ENCODE data around the gene EDC4.
A peak's percentile ranks its signal among the peaks of the same experiment; 100 is the strongest.
"Not testable (repeated sequence)": the region's sequence is repeated elsewhere in the genome, so short reads cannot be mapped to it uniquely, and the experiment has no call there.

Gene EDC4

DNA sequence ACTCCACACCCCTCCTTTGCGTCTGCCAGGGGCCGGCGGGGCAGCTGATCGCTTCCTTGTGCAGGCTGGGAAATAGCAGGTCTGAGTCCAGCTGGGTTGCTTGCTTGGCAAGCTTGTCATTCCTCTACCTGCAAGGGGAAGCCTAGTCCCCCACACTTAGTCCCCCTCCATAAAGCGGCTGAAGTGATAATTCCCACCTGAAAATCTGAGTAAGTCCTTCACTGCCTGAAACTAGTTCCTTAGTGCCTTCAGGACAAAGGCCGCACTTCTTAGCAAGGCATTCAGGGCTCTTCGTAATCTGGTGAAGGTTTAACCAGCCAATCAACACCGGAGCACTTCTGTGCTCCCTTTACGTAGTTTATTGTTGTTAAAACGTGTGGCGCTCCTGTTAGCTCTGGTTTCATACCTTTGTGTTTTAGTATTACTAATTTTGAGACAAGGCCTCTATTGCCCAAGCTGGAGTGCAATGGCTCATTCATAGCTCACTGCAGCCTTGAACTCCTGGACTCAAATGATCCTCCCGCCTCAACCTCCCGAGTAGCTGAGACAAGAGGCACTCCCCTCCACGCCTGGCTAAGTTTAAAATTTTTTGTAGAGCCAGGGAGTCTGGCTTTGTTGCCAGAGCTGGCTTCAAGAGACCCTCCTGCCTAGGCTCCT lies 21.0 kb downstream of the EDC4 start:
- DNase-seq (ENCODE audit: low read depth in 2 of 3, low spot score in 1 of 3) = no peak

DNA sequence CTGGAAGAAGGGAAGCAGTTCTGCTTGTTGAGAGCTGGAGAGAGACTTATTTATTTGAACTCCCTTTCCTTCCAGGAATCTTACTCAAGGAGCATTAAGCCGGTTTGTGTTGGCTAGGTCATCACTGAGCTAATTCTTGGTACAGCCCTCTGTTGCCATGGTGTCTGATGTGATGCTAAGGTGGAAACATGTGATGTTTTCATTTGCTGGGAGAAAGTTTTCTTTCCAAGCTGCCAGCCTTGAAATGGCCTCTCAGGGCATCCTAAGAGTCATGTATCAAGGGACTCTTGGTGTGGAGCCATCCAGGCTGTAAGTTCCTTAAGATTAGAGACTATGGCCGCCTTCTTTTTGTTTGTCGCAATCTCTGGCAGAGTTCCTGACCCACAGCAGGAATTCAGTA lies 24.4 kb downstream of the EDC4 start:
- no peak for DNase-seq (ENCODE audit: low read depth in 2 of 3, low spot score in 1 of 3)

DNA sequence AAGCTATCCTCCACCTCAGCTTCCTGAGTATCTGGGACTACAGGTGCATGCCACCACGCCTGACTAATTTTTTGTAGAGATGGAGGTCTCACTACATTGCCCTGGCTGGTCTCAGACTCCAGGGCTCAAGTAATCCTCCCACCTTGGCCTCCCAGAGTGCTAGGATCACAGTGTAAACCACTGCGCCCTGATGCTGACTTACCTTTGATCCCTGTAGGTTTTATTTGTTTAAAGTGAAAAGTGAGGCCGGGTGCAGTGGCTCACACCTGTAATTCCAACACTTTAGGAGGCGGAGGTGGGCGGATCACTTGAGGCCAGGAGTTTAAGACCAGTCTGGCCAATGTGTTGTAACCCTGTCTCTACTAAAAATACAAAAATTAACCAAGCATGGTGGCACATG lies 28.9 kb downstream of the EDC4 start:
- DNase-seq (ENCODE audit: low read depth in 2 of 3, low spot score in 1 of 3) = no peak

DNA sequence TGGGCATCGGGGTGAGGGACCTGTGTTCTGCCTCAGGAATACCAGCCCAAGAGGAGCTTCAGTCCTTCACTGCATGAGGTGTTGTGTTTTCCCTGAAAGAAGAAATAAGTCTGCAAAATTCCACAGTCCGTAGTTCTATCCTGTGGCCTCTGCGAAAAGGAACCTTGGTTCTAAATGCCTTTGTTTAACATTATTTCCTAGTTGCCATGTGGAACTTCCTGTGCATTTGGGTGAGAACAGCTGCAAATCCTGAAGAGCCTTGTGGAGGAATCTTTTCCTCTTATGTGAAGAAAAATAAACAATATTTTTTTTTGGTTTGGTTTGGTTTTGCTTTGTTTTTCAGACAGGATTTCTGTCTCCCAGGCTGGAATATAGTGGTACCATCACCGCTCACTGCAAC lies 30.0 kb downstream of the EDC4 start:
- DNase-seq (ENCODE audit: low read depth in 2 of 3, low spot score in 1 of 3) = no peak

DNA sequence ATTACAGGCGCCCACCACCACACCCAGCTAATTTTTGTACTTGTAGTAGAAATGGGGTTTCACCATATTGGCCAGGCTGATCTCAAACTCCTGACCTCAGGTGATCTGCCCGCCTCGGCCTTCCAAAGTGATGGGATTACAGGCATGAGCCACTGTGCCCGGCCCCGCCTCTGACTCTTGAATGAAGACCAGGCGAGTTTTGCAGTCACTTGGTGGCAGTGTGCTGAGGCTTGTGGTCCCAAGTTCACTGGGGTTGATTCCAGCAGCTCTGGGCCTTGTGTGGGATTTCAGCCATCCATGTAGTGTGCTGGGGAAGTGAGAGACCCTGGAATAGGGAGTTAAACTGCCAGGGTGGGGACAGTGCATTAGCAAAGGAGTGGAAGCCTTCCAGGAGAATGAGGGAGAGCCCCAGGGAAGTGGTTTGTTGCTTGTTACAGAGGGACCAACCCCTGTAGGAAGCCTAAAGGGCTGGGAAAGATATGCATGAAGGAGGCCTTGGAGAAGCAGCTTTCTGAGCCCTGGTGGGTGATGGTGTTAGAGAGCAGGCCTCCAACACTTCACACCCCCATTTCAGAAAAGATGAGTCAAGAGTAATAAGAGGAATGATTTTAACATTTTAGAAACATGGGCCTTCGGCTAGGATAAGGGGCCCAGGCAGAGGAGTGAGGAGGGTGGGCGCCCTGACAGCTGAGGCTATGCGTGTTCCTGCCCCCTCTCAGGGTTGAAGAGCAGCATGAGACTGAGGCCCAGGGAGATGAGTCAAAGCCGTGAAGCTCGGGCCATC lies 34.7 kb downstream of the EDC4 start:
- DNase-seq (ENCODE audit: low read depth in 2 of 3, low spot score in 1 of 3) = no peak

DNA sequence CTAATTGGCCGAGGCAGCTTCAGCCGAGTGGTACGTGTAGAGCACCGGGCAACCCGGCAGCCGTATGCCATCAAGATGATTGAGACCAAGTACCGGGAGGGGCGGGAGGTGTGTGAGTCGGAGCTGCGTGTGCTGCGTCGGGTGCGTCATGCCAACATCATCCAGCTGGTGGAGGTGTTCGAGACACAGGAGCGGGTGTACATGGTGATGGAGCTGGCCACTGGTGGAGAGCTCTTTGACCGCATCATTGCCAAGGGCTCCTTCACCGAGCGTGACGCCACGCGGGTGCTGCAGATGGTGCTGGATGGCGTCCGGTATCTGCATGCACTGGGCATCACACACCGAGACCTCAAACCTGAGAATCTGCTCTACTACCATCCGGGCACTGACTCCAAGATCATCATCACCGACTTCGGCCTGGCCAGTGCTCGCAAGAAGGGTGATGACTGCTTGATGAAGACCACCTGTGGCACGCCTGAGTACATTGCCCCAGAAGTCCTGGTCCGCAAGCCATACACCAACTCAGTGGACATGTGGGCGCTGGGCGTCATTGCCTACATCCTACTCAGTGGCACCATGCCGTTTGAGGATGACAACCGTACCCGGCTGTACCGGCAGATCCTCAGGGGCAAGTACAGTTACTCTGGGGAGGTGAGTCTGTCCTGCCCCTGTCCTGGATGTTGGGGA lies 36.3 kb downstream of the EDC4 start:
- DNase-seq (ENCODE audit: low read depth in 2 of 3, low spot score in 1 of 3) = no peak

DNA sequence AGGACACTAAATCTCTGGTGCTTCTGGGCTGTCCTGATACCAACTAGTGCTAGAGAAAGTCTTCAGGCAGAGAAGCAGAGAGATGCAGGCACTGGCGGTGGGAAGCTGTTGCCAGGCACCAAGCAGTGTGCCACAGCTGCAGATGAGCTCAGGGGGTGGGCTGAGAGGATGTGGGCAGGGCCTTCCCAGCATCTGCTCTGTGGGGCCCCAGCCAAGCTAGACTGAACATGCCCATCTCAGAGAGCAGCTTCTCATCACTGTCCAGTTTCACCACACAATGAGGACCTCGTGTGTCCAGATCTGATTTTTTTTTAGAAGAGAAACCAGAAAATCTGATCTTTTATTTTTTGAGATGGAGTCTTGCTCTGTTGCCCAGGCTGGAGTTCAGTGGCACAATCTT lies 37.3 kb downstream of the EDC4 start:
- DNase-seq (ENCODE audit: low read depth in 2 of 3, low spot score in 1 of 3) = no peak

DNA sequence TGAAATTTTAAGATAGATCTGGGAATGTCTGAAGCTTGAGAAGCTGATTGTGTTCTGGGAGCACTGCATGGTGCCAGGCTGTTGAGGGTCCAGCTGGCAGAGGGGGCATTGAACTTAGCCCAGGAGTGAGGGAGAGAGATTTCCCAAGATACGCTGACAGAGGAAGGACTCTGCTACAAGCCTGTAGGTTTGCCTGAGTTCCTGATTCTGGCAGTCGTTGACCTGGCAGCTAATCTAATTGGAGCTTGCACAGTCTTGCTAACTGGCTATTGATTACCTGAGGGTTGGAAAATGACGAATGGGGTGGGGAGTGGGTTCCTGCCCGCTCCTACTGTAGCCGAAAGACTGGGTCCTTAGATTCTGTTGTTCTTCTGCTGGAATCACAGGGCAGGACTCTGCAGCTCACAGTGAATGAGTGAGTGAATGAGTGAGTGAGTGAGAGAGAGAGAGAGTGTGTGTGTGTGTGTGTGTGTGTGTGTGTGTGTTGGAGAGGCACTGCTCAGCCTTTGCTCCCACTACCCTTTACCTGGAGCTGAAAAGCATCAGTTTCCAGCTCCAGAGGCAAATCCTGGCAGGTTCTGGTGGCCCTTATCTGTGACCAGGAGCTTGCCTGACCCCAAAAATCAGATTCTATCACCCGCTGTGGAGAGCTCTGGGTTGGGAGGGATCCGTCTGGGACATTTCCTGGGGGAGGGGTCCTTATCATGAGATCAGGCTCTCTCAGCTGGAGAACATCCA lies 42.1 kb downstream of the EDC4 start:
- DNase-seq (ENCODE audit: low read depth in 2 of 3, low spot score in 1 of 3) = no peak

DNA sequence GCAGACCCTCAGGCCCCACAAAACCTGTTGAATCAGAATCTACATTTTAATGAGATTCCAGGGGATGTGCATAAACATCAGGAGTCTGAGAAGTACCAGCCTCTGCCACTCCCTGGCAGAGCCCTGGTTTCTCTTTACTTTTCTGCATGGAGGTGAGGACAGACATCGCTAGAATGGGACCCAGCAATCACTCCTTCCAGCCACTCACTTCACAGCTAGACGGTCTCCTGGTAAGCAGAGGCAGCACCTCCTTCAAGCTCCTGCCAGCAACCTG lies 42.6 kb downstream of the EDC4 start:
- not testable (repeated sequence) for DNase-seq (ENCODE audit: low read depth in 2 of 3, low spot score in 1 of 3)

DNA sequence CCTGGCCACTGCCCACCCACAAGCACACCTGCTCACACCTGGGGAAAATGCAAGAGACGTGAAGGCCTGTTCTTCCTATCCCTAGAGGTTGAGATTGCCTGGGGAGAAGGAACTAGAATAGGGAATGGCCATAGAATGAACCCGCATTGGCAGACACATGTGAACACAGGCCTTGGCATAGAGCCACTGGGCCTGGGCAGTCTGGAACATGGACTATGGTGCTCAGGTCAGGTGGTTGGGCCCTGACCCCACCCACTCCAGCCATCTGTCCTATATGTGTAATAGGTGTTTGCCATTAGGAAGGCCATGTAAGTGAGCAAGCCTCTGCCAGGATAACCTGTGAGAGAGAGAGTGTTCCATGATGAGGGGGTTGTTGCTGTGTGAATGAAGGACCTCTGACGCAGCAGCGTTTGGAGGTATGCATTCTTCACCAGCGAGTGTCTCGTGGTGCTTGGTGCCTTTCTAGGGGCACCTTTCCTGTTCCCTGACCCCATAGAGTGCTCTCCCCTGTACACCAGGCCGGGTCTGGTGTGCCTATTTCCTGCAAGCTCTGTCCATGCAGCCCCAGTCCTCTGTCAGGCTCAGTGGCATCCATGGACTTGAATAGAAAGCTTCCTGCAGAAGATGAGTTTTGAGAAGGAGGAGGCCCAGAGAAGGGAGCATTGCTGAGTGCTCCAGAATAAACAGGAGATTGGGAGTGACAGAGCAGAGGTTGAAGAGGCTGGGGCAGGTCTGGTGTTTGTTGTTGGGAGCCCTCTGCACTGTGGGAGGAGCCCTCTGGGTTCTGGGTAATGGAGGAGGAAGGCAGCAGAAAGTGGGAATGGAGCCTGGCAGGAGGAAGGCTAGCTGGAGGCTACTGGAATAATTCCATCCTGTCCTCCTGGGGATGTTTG lies 43.2 kb downstream of the EDC4 start:
- DNase-seq (ENCODE audit: low read depth in 2 of 3, low spot score in 1 of 3) = no peak

DNA sequence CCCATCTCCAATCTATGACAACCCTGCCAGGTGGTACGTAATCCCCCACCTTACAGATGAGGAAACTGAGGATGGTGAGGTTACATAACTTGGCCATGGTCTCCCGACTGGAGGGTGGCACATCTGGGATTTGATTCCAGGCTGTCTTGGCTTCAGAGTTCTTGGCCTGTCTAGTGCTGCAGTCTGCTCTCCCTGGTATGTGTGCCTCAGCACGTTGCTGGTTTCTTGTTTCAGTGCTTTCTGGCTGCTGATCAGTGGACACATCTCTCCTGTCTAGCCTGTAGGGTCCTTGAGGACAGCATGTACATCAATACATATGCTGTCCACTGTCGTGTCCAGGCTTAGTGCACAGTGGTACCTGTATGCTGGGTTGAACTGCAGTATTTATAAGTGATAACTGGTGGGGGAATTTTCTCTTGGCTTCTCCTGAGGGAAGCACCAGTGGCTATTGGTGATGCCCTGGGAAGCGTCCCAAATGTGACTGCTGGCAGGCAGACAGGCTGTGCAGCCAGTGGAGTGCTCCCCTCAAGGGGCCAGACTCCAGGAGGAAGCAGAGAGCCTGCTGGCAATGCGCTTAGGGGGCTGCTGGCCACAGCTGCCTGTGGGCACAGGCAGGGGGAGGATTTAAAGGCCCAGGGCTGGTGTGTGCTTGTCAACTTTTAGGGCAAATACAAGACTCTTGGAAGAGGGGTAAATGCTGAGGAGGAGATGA lies 44.4 kb downstream of the EDC4 start:
- no peak for DNase-seq (ENCODE audit: low read depth in 2 of 3, low spot score in 1 of 3)

DNA sequence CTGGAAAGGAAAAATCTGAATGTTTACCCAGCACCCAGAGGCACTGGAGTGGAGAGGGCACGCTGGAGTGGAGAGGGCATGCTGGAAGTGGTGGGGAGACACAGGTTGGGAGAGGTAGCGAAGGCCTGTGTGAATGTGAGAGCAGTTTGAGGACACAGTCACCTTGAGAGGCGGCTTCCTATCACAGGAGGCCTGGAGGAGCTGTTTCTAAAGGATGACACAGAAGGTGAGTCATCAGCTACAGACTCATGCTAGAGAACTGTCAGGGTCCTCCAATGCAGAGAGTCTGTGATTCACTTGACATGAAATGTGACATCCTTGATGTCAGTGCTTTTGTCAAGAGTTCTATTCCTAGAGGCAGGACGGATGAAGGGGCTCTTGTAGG lies 45.0 kb downstream of the EDC4 start:
- DNase-seq (ENCODE audit: low read depth in 2 of 3, low spot score in 1 of 3) = peak; percentile 40 to 55 (median 50)

DNA sequence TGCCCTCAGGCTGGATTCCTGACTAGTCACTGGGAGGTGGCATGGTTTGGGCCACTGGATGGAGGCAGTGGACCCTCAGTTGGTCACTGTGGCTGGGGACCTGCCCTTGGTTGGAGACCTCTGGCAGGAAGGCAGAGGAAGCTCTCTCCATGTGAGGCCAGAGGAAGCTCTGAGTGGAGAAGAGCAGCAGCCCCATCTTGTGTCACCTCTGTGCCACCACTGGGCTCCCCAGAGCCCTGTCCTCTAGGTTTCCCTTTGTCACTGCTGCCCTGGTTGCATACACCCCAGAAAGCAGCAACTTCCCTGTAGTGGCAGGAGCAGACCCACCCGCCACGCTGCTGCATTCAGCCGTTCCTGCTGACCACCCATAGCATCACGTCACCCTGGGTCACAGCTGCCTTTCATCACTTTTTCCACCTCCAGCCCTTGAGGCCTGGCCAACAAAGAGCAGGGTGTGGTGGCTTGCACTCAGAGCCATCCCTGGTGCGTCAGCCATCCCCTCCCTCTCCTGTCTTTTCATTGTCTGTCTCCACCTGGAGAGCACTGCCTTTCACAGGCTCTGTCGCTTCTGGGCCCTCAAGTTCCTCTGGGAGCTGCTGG lies 46.9 kb downstream of the EDC4 start:
- DNase-seq (ENCODE audit: low read depth in 2 of 3, low spot score in 1 of 3) = no peak

DNA sequence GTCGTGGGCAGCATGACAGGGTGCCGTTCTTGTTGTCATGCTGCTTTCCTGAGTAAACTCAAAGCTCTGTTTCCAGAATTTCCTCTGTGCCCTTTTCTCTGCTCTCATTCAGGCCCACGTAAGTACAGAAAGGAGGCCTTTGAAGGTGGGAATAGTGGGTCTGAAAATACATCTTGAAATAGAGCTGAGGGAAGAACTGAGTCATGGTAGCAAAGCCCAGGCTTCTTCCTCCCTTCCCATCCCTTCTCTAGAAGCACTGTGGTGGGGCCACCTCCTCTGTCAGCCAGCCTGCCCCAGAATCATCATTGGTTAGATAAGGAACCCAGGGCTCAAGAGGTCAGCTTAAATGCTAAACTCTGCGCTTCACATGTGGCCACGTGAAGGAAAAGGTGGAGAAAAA lies 49.4 kb downstream of the EDC4 start:
- DNase-seq (ENCODE audit: low read depth in 2 of 3, low spot score in 1 of 3) = no peak

DNA sequence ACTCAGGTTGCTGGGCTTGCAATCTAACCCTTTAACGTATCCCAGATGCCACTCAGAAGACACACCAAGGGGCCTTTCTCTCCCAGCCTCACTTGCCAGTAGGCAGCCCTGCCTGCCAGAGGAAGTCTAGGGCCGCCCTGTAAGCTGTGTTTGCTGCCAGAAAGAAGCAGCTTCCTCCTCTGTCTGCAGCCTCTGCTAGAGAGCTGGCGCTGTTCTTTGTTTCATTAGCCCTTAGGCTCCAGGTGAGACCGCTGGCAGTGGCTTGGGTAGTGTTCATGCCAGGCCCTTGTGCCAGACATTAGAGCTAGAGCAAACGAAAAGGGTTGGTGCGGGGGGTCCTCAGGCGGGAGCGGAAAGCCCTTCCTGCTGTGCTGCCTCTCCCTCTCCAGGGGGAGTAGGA lies 49.9 kb downstream of the EDC4 start:
- no peak for DNase-seq (ENCODE audit: low read depth in 2 of 3, low spot score in 1 of 3)

DNA sequence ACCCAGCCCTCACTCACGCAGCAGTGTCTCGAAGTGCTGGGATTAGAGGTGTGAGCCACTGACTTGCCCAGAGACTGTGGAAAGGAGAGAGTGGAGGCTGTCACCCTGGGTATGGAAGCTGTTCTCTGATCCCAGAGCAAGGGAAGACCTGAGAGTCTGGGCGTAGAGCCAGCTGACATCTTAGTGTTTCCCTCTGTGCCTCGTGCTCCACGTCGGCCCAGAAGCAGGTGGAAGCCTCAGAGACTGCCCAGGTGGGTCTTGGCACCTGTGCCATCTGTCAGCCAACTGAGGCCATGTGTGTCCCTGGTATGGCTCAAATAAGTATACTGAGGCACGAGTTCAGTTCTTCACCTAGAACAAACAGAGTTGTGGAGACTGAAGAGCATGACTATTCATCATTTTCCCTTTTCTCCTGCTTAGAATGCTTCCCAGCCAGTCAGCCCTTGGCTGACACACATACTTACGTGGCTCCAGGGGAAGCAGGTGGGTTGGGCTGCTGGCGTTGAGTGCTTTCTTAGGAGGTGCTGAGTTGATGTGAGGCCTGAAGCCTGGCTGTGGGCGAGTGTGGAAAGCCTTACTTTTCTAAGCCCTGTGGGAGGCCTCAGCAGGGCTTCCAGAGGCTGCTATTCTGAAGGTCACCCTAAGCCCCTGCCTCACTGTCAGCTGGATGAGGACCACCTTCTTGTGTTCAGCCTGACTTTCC lies 50.7 kb downstream of the EDC4 start:
- DNase-seq (ENCODE audit: low read depth in 2 of 3, low spot score in 1 of 3) = no peak

DNA sequence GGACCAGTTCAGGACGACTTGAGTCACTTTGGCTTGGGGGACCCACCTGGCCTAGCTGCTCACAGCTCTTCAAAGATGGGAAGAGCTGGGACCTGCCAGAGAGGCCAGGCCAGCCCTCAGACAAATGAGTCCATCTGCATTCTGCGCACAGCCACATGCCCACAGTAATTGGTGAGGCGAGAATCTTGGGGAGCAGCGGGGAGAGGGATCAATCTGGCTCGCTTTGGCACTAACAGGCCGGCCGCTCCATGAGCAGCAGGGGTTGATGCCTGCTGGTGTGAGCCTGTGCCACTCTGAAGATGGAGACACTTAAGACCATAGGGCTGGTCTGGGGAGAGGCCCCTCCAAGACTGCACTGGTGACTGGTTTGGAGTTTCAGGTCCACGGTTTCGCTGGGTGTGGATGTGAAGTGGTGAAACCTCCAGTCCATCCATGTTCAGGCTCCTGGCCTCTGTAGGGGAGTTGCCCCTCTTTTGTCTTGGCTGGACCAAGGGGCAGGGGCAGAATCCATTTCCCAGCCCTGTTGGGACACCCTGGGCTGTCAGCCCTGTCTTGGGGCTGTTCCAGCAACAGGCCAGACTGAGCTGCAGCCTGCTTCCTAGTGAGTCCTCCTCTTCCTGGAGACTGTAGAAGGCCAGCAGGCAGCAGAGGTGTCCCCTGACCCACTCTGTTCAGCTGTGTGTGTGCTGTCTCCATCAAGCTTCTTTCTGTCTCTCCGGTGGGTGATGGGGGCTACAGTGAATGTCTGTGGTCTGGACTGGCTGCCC lies 51.5 kb downstream of the EDC4 start:
- no peak for DNase-seq (ENCODE audit: low read depth in 2 of 3, low spot score in 1 of 3)

DNA sequence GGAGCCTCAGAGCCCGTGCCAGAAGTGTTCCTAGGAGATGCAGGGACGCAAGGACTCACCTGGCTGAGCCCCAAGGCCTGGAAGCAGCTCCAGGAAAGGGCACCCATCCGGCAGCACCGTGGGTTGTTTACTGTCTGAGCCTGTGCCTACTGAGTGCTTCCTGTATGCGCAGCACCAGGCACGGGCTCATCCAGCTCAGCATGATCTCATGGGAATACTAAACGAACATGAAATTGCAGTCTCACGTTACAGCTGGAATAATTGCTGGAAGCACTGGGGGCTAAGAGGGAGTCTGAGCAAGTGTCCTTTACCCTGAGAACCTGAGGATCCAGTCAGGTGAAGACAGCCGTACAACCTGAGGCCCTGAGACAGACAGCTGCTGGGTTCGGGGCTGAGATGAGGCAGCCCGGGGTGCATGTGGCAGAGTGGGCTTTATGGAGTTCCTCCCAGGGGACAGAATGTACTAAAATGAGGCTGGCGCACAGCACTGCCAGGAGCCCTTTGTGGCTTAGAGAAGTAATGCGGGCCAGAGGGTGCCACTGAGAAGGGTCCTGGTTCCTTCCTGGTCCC lies 53.4 kb downstream of the EDC4 start:
- DNase-seq (ENCODE audit: low read depth in 2 of 3, low spot score in 1 of 3) = no peak
